HUDEP-2 (cell line): ENCODE data around the gene FXYD7.
"Not testable (repeated sequence)": the region's sequence is repeated elsewhere in the genome, so short reads cannot be mapped to it uniquely, and the experiment has no call there.

Experiments
- DNase-seq, 76 experiments: peaks; one replicate each; lab custom pipeline; 2025; ENCODE audit not compliant: unreplicated experiment in 76 of 76; lab: John Stamatoyannopoulos, UW

The FXYD7 gene

GRCh38 chr19:35194012-35194984, 51.2 kb downstream of the FXYD7 start:
- DNase-seq, result no peak

- DNase-seq, result no peak
Measured at GRCh38 chr19:35195830-35196229, 52.8 kb downstream of the FXYD7 start.

GRCh38 chr19:35196861-35197260, 53.8 kb downstream of the FXYD7 start:
- not testable (repeated sequence) for DNase-seq

GRCh38 chr19:35199481-35199880, 56.4 kb downstream of the FXYD7 start:
- no peak for DNase-seq

- no peak for DNase-seq
Measured at GRCh38 chr19:35202722-35203688, 60.0 kb downstream of the FXYD7 start.
